ENCODE results near the gene ANAPC15. TPM values are rescaled to one million over a fixed set of nuclear protein-coding genes. Genes with fewer than 3 reads are reported as not detected.

ANAPC15 gene
- polyA plus RNA-seq, 1 of the 3 experiments (the other 2 are of a cell fraction) = 92.3 TPM

DNA sequence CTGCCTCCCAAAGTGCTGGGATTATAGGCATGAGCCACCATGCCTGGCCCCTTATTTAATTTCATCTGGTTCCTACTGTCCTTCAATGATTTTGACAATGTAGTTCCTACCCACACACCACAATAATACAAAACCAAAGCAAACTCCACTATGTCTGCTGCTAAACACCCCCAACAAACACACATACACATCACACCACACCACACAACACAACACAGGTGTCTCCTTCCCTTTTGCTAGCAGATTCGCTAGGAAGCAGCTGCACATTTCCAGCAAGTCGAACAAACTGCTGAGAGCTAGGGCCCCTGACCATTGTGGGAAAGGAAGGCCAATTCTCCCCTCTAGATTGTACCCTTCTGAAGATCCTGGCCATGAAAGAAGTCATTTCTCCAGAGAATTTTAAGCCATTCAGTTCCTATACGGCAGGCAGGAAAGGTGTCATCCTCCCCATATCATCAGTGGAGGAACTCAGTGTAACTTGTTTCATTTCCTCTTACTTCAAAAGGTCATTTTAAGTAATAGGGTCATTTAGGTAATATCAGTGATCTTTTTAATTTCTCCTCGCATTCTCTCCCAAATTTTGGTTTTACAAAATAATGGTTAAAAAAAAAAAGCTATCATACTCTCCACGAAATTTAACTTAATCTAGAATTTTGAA, 50.6 kb downstream of the ANAPC15 start:
- no peaks in the 10 kb centered on the region for H3K9me3 ChIP-seq
- H3K27ac ChIP-seq (ENCODE audit: low read depth in 2 of 2, low read length in 1 of 2) = no peak overlapping the region
- no peaks in the 10 kb centered on the region for H3K9me2 ChIP-seq
- no peak overlapping the region for H3K4me3 ChIP-seq (ENCODE audit: low read depth in 2 of 2, low read length in 1 of 2)
- 97% methylated on average over 5 of the region's 5 CpGs for WGBS (ENCODE audit: low lambda C conversion rate)
- ChIA-PET CTCF (interaction anchor here (0.8 to 1.3 kb wide), 4 partner anchors 13 to 83 kb away, joined by 3 to 5 read pairs (median 4); no protein-coding TSS in a partner anchor), POLR2A (interaction anchor here (0.9 kb wide), 1 partner anchor 11 kb away, joined by 4 read pairs; no protein-coding TSS in a partner anchor)
- no peaks in the 10 kb centered on the region for H3K27me3 ChIP-seq (ENCODE audit: insufficient read depth)
- peaks cover 91% of the 10 kb centered on the region for H3K79me2 ChIP-seq (ENCODE audit: insufficient read depth)
- H2AFZ ChIP-seq (ENCODE audit: low read depth) = no peak overlapping the region
- peaks cover 5% of the 10 kb centered on the region for H3F3A ChIP-seq (replicated peaks; ENCODE audit: insufficient read depth)
- DNase-seq = no peak
- TF ChIP-seq CHD2 (IDR thresholded peaks at IDR 0.05; ENCODE audit: low read length, partially characterized antibody) (no peak), FOXM1 (IDR thresholded peaks at IDR 0.05; ENCODE audit: low read depth) (no peak)
- H4K20me1 ChIP-seq (ENCODE audit: insufficient read depth) = no peaks in the 10 kb centered on the region
- peaks cover 0 to 10% of the 10 kb centered on the region in 2 experiments for H3K36me3 ChIP-seq (replicated peaks in 1 of 2; ENCODE audit: control insufficient read depth in 1 of 2, insufficient read depth in 2 of 2, low read length in 1 of 2)
- H3K4me1 ChIP-seq (ENCODE audit: control insufficient read depth in 1 of 2, insufficient read depth in 2 of 2, low read depth in 1 of 2, low read length in 1 of 2) = peaks cover under 1% of the 10 kb centered on the region in 2 experiments; a peak in 2 of 4 replicates
- H3K9ac ChIP-seq = no peak overlapping the region
- H3K4me2 ChIP-seq = no peak overlapping the region

Small RNA genes lying within 50 kb of the gene (small RNA-seq; reads per million reads assigned to genes)
- 0 to 2.6 (median 0) reads per million in 7 experiments for gene MIR3165

Other genes starting within 250 kb of the ANAPC15 start
- not detected in 2 replicates for gene DEFB131B, start 234.2 kb downstream of the ANAPC15 start, polyA plus RNA-seq (2012; rRNA removed)
- gene XNDC1N, start 184.1 kb downstream of the ANAPC15 start, polyA plus RNA-seq (2012; rRNA removed) = 3.4 and 4.5 TPM in 2 replicates
- 49.5 and 67.5 TPM in 2 replicates for gene RNF121, start 183.6 kb downstream of the ANAPC15 start, polyA plus RNA-seq (2012; rRNA removed)
- gene IL18BP, start 113.8 kb downstream of the ANAPC15 start, polyA plus RNA-seq (2012; rRNA removed) = 5.0 and 6.8 TPM in 2 replicates
- gene NUMA1, start 32.2 kb downstream of the ANAPC15 start, polyA plus RNA-seq (2012; rRNA removed) = 111 TPM in 2 replicates
- 7.3 and 8.0 TPM in 2 replicates for gene LRRC51, start 31.8 kb downstream of the ANAPC15 start, polyA plus RNA-seq (2012; rRNA removed)
- 128 and 129 TPM in 2 replicates for gene LAMTOR1, start 9.4 kb downstream of the ANAPC15 start, polyA plus RNA-seq (2012; rRNA removed)
- not detected in 2 replicates for gene TOMT, start 6.8 kb downstream of the ANAPC15 start, polyA plus RNA-seq (2012; rRNA removed)
- not detected in 2 replicates for gene FOLR3, start 23.0 kb upstream of the ANAPC15 start, polyA plus RNA-seq (2012; rRNA removed)
- gene FOLR1, start 79.4 kb upstream of the ANAPC15 start, polyA plus RNA-seq (2012; rRNA removed) = 0.26 TPM in 1 of 2 replicates, not detected in the other
- not detected in 2 replicates for gene FOLR2, start 104.1 kb upstream of the ANAPC15 start, polyA plus RNA-seq (2012; rRNA removed)
- 123 and 138 TPM in 2 replicates for gene INPPL1, start 112.1 kb upstream of the ANAPC15 start, polyA plus RNA-seq (2012; rRNA removed)
- 65.0 and 75.6 TPM in 2 replicates for gene PHOX2A, start 131.5 kb upstream of the ANAPC15 start, polyA plus RNA-seq (2012; rRNA removed)